ENCODE measurements around the gene SNX6.
"Not testable (repeated sequence)": the region's sequence is repeated elsewhere in the genome, so short reads cannot be mapped to it uniquely, and the experiment has no call there.

Gene SNX6

DNA sequence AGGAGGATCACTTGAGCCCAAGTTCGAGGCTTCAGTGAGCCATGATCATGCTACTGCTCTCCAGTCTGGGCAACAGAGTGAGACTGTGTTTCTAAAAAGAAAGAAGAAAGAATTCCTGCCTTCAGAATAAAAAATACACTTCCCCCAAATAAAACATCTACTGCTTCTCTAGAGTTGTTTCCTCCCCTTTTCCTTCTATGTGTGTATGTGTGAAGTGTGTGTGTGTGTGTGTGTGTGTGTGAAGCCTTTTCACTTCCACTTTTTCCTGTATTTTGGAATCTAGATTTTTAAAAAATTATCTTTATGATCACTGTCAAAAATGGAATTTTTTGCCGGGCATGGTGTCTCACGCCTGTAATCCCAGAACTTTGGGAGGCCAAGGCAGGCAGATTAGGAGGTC lies 12.6 kb upstream of the SNX6 start:
- intact Hi-C loops (cut with DNase I), result no loop called here
- DNase-seq, result no peak

DNA sequence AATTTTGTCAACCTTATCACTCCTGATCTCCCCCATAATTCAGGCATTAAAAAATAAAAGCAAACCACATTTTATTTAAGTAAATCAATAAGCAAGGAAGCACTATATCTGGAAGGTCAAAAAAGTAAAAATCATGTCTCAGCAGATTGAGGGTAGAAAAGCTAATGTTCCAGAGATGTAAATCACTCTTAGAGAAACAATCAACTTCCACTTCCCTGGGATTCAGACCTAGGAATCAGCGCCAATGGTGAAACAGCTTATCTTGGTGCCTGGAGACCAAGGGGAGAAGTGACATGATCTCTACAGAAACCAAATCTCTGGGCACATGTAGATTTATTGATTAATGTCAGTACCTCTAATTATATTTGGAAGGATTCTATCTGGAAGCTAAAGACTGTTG lies 10.9 kb upstream of the SNX6 start:
- no peak for DNase-seq

DNA sequence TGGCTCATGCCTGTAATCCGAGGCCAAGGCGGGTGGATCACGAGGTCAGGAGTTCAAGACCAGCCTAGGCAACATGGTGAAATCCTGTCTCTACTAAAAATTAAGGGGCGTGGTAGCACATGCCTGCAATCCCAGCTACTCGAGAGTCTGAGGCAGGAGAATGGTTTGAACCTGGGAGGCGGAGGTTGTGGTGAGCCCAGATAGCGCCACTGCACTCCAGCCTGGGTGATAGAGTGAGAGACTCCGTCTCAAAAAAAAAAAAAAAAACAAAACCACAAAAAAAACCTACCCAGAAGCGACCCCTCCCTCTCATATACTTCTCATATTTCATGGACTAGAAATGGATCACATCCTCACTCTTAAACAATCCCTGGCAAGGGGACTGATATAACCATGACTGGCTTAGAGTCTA lies 4.4 kb upstream of the SNX6 start:
- DNase-seq, result not testable (repeated sequence)
- intact Hi-C loops (cut with DNase I), result loop anchor here (5.0 kb wide), 1 partner anchor 348 kb away; the partner anchor contains the start of gene SRP54

More for the DNA sequence above, 10.9 kb upstream of the SNX6 start:
- intact Hi-C loops (cut with DNase I), result no loop called here

DNA sequence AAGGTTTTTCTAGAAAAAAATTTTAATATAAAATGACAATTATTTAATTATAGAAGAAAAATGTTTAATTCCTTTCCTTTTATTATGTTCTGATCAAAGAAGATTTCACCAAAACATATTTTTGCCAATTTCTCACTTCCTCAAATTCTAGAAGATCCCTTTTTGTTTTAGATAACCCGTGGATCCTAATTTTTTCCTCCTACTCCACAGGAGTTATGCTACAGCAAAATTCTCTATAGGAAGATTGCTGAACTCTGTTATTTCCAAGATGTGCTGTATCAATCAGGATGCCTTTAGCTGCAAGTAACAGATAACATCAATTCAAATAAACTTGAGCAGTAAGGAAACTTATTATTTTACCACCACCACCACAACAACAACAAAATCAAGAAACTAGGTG lies 3.8 kb upstream of the SNX6 start:
- intact Hi-C loops (cut with DNase I), result loop anchor here (5.0 kb wide), 1 partner anchor 349 kb away; the partner anchor contains the start of gene SRP54
- DNase-seq, result no peak

DNA sequence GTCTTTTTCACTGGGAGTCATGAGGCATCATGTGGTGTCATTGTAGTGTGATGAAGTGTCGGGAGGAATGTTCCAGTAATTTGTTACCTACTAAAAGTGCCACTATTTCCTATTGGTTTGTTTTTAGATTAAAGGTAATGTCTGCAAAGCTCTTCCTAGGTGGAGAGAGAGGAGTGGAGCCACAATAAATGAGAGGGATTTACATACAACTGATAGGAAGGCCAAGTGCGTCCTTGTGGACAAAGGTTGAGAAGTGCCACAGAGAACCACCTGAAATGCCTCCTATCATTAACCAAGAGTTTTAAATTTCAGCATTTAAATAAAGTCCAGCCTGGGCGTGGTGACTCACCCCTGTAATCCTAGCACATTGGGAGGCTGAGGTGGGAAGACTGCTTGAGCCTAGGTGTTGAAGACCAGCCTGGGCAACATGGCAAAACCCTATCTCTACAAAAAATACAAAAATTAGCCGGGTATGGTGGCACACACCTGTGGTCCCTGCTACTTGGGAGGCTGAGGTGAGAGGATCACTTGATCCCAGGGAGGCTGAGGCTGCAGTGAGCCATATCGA lies 2.5 kb upstream of the SNX6 start:
- intact Hi-C loops (cut with DNase I), result loop anchor here (5.0 kb wide), 1 partner anchor 350 kb away; the partner anchor contains the start of gene SRP54
- DNase-seq, result no peak

DNA sequence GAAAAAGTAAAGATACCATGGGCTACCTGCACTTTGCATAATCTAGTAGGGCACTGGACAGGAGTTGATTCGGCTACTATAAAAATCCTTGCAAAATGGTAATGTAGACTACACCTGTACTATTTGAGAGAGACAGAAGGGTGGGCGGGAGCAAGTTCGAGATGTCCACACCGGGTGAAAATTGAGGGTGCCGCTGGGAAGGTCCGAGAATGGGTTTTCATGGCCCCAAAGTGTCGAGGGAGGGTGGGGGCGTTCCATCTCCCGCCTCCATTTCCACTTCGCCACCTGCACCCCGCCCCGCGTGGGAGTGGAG lies 648 bp downstream of the SNX6 start:
- intact Hi-C loops (cut with DNase I), result no loop called here

DNA sequence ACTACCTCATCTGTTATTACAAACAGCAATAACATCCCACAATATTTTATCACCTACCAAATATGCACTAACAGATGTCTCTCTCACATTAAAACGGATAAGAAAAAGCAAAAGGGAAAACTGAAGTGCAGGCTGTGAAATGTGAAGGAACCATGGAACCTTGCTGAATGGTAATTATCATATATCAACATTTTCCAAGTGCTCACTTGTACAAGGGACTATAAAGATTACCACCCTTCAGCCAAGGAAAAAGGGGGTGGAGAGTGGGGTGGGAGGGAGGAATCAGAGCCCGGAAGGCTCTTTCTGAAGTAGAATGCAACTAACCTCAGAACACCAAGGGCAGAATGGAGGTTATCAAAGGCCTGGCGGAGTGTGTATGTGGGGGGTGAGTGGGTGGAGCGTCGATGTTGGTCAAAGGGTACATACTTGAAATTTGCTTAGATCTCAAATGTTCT lies 1.2 kb downstream of the SNX6 start:
- intact Hi-C loops (cut with DNase I), result no loop called here

More for the DNA sequence above, 648 bp downstream of the SNX6 start:
- DNase-seq, result peak in 1 of 10 donors; percentile 38

DNA sequence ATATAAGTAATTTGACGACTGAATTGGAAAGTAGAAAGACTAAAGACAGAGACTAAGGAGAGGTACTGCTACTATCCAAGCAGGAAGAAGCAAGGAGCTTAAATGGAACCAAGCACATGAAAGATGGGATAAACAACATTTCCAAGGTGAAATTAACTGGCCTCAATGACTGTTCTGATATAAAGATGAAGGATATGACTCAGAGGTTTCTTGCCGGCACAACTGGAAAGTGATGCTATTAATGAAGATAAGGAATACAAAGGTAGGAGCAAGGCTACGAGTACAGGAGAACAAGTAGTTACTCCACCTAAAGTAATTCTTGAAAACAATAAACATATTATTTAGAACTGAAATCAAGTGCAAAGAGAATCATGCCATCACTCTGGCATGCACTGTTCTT lies 6.4 kb downstream of the SNX6 start:
- DNase-seq, result no peak
- intact Hi-C loops (cut with DNase I), result no loop called here

More for the DNA sequence above, 1.2 kb downstream of the SNX6 start:
- no peak for DNase-seq

DNA sequence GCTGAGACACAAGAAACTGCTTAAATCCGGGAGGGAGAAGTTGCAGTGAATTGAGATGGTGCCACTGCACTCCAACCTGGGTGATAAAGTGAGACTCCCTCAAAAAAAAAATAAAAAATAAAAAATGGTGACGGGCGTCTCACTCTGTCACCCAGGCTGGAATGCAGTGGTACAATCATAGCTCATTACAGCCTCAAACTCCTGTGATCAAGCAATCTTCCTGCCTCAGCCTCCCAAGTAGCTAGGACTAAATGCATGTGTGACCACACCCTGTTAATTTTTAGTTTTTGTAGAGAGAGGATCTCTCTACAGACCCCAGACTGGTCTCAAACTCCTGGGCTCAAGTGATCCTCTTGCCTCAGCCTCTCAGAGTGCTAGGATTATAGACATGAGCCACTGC lies 9.1 kb downstream of the SNX6 start:
- intact Hi-C loops (cut with DNase I), result no loop called here
- DNase-seq, result no peak

DNA sequence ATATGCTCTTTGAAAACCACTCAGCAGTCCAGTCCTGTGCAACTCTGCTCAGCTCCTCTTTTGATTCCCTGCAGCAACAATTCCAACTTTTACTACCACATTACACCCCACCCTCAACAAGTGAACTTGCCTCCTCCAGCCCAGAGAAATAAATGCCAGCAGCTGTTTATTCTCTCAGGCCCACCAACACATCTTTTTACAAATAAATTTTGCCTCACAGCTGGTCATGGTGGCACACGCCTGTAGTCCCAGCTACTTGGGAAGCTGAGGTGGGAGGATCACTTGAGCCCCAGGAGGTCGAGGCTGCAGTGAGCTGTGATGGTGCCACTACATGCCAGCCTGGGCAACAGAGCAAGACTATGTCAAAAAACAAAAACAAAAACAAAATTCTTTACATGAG lies 9.8 kb downstream of the SNX6 start:
- intact Hi-C loops (cut with DNase I), result no loop called here
- no peak for DNase-seq

DNA sequence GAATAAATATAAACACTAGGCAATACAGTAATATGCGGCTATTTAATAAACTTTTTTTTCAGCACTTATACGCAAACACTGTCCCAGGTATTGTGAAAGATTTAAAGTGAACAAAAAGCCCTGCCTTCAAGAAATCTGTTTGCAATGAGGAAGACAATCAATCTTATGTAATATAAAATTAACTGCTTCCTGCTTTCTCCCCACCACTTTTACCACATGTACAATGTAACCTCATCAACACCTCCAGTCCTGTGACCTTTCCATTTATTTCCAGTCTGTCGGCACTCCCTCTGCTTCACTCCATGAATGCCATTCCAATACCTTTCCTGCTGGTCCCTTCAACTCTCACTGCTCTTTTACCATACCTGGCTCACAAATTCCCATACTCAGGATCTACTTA lies 10.5 kb downstream of the SNX6 start:
- DNase-seq, result no peak
- intact Hi-C loops (cut with DNase I), result no loop called here

DNA sequence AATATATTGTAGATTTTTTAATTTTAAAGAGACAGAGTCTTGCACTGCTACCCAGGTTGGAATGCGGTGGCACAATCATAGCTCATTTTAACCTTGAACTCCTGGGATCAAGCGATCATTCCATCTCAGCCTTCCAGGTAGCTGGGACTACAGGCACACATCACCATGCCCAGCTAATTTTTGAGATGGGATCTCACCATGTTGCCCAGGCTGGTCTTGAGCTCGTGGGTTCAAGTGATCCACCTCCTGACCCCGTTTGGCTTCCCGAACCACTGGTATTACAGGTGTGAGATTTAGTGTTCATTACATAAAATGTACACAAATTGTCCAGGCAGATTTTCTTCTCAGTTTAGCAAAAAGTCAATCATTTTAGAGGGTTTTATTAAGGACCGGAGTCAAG lies 13.6 kb downstream of the SNX6 start:
- DNase-seq, result no peak
- intact Hi-C loops (cut with DNase I), result no loop called here

DNA sequence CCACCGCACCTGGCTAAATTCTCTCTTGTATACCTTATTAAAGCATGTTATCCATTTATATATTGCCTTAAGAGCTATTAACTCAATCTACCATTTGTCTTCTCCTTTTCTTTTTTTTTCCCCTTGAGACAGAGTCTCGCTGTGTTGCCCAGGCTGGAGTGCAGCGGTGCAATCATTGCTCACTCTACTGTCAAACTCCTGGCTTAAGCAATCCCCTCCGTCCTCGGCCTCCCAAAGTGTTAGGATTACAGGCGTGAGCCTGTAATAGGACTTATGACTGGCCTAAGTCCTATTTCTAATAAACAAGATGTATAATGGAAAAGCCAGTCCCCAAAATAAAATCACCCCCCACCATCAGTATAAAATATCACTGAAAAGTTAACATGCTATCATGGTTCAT lies 14.4 kb downstream of the SNX6 start:
- intact Hi-C loops (cut with DNase I), result no loop called here
- DNase-seq, result no peak

DNA sequence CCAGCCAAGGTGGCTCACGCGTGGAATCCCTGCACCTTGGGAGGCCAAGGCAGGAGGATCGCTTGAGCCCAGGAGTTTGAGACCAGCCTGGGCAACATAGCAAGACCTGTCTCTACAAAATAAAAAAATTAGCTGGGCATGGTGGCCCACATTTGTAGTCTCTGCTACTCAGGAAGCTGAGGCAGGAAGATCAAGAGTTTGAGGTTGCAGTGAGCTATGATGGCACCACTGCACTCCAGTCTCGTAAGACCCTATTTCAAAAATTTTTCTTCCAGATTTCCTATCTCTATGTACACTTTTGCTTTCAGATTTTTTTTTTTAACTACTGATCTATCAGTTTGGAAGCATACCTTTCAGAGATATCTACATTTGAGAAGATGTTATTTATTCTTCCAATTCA lies 15.3 kb downstream of the SNX6 start:
- intact Hi-C loops (cut with DNase I), result no loop called here
- DNase-seq, result no peak

DNA sequence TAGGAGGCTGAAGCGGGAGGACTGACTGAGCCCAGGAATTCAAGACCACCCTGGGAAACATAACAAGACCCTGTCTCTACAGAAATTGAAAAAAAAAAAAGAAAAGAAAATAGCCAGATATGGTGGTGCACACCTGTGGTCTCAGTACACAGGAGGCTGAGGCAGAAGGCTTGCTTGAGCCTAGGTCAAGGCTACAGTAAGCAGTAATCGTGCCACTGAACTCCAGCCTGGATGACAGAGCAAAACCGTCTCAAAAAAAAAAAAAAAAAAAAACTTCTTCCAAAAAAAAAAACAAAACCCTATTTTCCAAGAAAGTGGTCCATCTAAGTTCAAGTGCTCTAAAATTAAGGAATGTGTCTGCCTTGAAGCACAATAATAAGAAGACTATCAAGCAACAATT lies 19.8 kb downstream of the SNX6 start:
- DNase-seq, result no peak
- intact Hi-C loops (cut with DNase I), result no loop called here

DNA sequence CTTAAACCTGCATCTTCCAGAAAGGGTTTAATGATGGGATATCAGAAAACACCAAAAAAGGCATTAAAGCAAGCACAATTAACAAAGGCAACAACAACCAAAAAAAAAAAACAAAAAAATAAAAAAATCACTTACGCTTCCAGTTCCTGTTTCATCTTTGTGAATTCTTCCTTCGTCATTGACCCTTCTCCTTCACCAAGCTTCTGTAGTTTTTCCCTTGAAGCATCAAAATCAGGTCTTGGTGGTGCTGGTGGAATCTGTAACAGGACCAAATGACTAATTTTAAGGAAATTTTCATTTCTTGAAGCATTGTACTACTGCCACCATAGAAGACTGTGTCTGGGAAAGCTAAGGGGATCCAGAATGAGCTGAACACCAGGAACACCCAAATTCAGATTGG lies 24.5 kb downstream of the SNX6 start:
- intact Hi-C loops (cut with DNase I), result no loop called here
- no peak for DNase-seq

DNA sequence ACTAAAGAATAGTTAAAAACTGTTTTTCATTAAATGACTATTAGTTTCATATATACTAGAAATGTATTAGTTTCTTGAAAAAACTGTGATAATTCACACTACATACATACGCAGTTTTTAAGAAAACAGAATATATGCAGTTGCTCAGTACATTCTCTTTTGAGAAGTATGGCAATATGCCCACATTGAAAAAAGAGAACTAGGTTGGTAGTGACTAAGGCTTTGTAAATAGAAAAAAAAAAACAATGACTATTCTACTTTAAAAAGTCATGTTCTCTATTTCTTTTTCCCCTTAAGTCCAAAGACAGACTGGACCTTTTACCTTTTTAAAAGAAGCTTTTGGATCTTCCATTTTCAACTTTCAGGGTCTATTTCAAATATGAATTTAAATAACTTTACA lies 25.0 kb downstream of the SNX6 start:
- intact Hi-C loops (cut with DNase I), result no loop called here
- no peak for DNase-seq

DNA sequence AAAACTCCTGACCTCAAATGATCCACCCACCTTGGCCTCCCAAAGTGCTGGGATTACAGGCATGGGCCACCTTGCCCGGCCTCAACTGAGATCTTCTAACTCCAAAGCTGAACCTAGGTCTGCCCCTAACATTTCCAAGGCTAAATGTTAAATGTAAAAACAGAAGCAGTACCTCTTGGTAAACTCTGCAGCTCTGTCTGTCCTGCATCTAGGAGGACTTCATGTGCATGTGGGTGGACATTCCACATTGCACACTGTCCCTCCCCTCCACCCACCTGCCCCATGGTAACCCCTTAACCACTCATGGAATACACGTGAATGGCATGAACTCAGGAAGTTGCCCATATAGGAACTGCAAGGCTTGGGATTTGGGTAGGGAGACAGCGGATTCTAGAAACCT lies 33.1 kb downstream of the SNX6 start:
- no peak for DNase-seq
- intact Hi-C loops (cut with DNase I), result no loop called here

DNA sequence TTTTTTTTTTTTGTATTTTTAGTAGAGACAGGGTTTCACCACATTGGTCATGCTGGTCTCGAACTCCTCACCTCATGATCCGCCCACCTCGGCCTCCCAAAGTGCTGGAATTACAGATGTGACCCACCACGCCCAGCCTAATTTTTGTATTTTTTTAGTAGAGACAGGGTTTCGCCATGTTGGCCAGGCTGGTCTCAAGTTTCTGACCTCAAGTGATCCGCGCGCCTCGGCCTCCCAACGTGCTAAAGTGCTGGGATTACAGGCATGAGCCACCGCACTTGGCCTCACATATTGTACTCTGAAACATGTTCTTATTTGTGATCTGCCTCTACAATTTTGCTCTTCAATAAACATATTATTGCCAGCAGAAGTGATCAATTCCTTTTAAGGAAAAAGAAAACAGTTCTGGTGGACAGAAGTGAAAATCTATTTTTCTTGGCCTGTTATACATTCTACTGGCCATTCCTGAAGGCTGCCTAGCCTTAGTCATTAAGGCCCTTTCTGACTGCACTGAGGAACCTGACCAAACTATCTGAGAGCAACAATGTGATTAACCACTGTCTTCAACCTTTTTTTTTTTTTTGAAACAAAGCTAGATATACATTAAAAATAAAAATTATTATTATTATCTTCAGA lies 36.1 kb downstream of the SNX6 start:
- DNase-seq, result no peak
- intact Hi-C loops (cut with DNase I), result no loop called here

DNA sequence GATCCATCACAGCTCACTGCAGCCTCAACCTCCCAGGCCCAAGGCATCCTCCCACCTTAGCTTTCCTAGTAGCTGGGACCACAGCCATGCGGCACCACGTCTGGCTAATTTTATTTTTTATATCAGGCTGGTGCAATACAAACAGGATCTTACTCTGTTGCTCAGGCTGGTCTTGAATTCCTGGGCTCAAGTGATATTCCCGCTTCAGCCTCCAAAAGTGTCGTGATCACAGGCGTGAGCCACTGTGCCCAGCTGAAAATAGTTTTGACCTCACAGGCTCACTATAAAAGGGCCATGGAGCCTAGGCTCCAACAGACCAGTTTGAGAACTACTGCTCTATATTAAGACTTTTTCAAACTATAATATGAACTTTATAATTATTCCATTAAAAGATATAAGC lies 37.3 kb downstream of the SNX6 start:
- peak in 2 of 10 donors; percentile 4 to 34 for DNase-seq
- intact Hi-C loops (cut with DNase I), result no loop called here

DNA sequence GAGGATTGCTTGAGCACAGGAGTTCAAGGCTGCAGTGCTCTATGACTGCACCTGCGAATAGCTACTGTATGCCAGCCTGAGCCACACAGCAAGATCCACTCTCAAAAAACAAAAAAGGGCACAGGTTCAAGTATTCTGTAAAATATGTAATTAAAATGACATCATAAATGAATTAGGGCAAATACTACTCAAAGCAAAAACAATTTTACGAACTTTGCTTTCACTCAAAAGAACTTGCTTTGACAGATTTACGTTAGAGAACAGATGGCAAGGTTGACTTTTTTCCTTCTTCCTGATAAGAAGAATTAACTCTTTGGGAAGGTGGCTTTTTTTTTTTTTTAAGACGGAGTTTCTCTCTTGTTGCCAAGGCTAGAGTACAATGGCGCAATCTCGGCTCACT lies 46.4 kb downstream of the SNX6 start:
- peak in 1 of 10 donors; percentile 3 for DNase-seq
- intact Hi-C loops (cut with DNase I), result no loop called here

DNA sequence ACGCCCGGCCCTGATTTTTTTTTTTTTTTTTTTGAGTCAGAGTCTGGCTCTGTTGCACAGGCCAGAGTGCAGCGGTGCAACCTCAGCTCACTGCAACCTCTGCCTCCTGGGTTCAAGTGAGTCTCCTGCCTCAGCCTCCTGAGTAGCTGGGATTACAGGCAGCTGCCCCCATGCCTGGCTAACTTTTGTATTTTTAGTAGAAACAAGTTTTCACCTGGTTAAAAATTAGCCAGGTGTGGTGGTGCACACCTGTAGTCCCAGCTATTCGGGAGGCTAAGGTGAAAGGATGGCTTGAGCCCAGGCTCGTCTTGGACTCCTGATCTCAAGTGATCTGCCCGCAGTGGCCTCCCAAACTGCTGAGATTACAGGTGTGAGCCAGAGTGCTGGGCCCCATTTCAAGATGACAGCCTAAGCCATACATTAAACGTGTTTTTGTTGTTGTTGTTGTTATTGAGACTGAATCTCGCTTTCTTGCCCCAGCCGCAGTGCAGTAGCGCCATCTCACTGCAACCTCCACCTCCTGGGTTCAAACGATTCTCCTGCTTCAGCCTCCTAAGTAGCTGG lies 47.7 kb downstream of the SNX6 start:
- intact Hi-C loops (cut with DNase I), result no loop called here
- peak in 1 of 10 donors; percentile 62 for DNase-seq

All from posterior cingulate gyrus (tissue), 11 donors.